Epithelial cell of esophagus (primary cell): ENCODE measurements around the gene AKAP12.

Experiments used
- DNase-seq: peaks from one replicate; pipeline ENCODE4 v3.0.0; 2010; ENCODE audit warnings: low read depth
- H3K4me3 ChIP-seq: 2 replicates; pipeline ENCODE4 v1.5.1; 2011; ENCODE audit warnings: mild to moderate bottlenecking, low read length, control low read depth
- CTCF ChIP-seq: IDR thresholded peaks from 2 replicates; pipeline ENCODE4 v1.5.1; 2011; ENCODE audit warnings: low read depth, mild to moderate bottlenecking, low read length, control low read depth, inconsistent platforms; ENCODE audit not compliant: insufficient read depth; ENCODE audit errors: missing control alignments

Gene AKAP12

DNA sequence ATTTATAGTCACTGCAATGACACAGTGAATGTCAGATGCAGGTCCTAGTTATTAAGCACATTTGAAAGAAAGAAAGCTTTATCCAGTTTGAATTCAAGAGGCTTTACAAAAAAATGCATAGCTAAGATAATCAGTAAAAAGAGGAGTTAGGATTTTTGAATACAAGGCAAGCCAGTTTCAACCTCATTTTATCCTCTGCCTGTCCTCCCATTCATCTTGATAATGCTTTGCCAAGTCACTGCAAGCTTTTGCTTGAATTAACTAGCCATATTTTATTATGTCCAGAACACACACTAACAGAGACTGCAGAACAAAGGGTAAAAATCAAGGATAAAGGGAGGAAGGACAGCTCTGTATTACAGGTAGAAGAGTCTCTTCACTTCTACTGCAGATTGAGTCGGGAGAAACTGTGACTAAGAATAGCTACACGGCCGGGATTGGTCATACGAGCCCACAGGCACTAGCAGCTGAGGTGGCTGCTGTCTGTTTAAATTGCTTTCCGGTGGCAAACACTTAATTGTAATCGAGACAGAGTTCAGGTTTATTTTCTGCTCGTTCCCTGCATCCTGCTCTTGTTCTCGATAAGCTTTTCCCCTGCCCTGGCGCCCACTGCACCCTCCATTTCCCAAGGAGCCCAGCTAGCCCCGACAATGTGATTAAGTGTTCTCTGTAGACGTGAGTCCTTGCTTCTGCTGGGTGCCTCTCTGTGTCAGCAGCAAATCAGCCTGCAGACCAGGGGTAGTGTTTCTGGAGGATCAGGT, 30.5 kb upstream of the AKAP12 start:
- TF ChIP-seq CTCF: no peak
- no peak overlapping the region for H3K4me3 ChIP-seq
- DNase-seq: peak; percentile 80

GRCh38 chr6:151211075-151211474, 28.7 kb upstream of the AKAP12 start:
- no peak for TF ChIP-seq CTCF
- no peak for DNase-seq
- no peak overlapping the region for H3K4me3 ChIP-seq

- no peak for DNase-seq
- no peak for TF ChIP-seq CTCF
- H3K4me3 ChIP-seq: no peak overlapping the region
These were observed 26.4 kb upstream of the AKAP12 start for GRCh38 chr6:151213352-151213751.

GRCh38 chr6:151215999-151216398, 23.8 kb upstream of the AKAP12 start:
- DNase-seq: no peak
- TF ChIP-seq CTCF: no peak
- H3K4me3 ChIP-seq: no peak overlapping the region

GRCh38 chr6:151216804-151217203, 23.0 kb upstream of the AKAP12 start:
- no peak overlapping the region for H3K4me3 ChIP-seq
- no peak for TF ChIP-seq CTCF
- peak; percentile 32 for DNase-seq

DNA sequence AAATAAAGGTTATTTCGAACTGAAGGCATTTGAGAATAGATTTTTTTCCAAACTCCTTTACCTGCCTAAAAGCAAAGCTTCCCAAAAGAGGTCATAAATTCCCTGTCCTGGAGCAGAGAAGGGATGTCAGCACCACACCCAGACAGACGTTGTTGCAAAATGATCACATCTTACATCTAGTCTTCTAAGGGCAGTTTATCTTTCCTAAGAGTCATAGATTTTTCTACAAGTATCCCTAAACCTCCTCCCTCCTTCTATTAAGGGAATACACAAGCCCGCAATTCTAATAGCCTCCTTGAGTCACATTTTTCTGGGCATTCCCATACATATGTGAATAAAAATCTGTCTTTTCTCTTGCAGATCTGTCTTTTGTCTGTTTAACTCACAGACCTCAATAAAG, 20.6 kb upstream of the AKAP12 start:
- TF ChIP-seq CTCF: no peak
- no peak overlapping the region for H3K4me3 ChIP-seq
- no peak for DNase-seq

- no peak overlapping the region for H3K4me3 ChIP-seq
- TF ChIP-seq CTCF: no peak
- DNase-seq: no peak
These were observed 15.7 kb upstream of the AKAP12 start for GRCh38 chr6:151224076-151224475.
